Activated CD8-positive, alpha-beta T cell treated with anti-CD3 and anti-CD28 coated beads for 36 hours (primary cell): ENCODE results near the gene FKBP9. TPM values are rescaled to one million over a fixed set of nuclear protein-coding genes. Genes with fewer than 3 reads are reported as not detected.
A peak's percentile ranks its signal among the peaks of the same experiment; 100 is the strongest.

Source experiments
- ATAC-seq: fragments of 200-7000 bp; cut with Tn5 transposase; one replicate; pipeline ENCODE4 v1.10.0; 2021; ENCODE audit warnings: mild to moderate bottlenecking, moderate library complexity
- CTCF ChIA-PET: fragments of 350-600 bp; sonication (Branson Sonifier 250); formaldehyde crosslinking; loops from one replicate; lab custom pipeline; 2021; ENCODE audit warnings: antibody characterized with exemption; lab: Charles Lee
- POLR2A ChIA-PET: fragments of 350-600 bp; sonication (Branson Sonifier 250); formaldehyde crosslinking; loops from one replicate; lab custom pipeline; 2021; ENCODE audit warnings: antibody characterized with exemption; lab: Charles Lee
- DNase-seq: peaks from one replicate; pipeline ENCODE4 v3.0.0-alpha.2; 2020
- H3K27ac Mint-ChIP-seq: one replicate; pipeline ENCODE4 v1.8.0; 2021; ENCODE audit warnings: mild to moderate bottlenecking, mixed read lengths
- H3K27me3 Mint-ChIP-seq: one replicate; pipeline ENCODE4 v1.8.0; 2021; ENCODE audit warnings: mixed read lengths
- H3K36me3 Mint-ChIP-seq: one replicate; pipeline ENCODE4 v1.8.0; 2021; ENCODE audit warnings: low read depth, mixed read lengths
- H3K4me1 Mint-ChIP-seq: one replicate; pipeline ENCODE4 v1.8.0; 2021; ENCODE audit warnings: low read depth, mixed read lengths
- H3K4me3 Mint-ChIP-seq: one replicate; pipeline ENCODE4 v1.8.0; 2021; ENCODE audit warnings: mild to moderate bottlenecking, moderate library complexity, mixed read lengths
- H3K9me3 Mint-ChIP-seq: one replicate; pipeline ENCODE4 v1.8.0; 2021; ENCODE audit warnings: mixed read lengths
- CTCF ChIP-seq: fragments of 200-600 bp; IDR thresholded peaks from one replicate; pipeline ENCODE4 v1.8.0; 2022; ENCODE audit warnings: antibody characterized with exemption, mild to moderate bottlenecking
- intact Hi-C: fragments of 100-400 bp; cut with micrococcal nuclease; formaldehyde crosslinking; loops from one replicate; pipeline ENCODE4 v1.10.0; 2022
- total RNA-seq, 2 experiments: library from RNA; stranded (reverse); gene quantifications; one replicate each; pipeline ENCODE4 v1.2.3, GENCODE V29; 2021

Gene FKBP9
- total RNA-seq, 2 experiments from 2014 or later, result 0.47 TPM; not detected in 1

- peak; percentile 82 for DNase-seq
- Mint-ChIP-seq H3K4me1 (peaks cover 52% of the 10 kb centered on the region), H3K9me3 (no peaks in the 10 kb centered on the region), H3K36me3 (no peaks in the 10 kb centered on the region), H3K27ac (peak overlapping the region; percentile 79), H3K27me3 (no peaks in the 10 kb centered on the region), H3K4me3 (peak overlapping the region; percentile 64)
- intact Hi-C loops, result no loop called here
- CTCF ChIA-PET, result interaction anchor here (0.9 to 2.7 kb wide), 9 partner anchors 12 to 276 kb away, joined by 3 to 16 read pairs (median 4); no protein-coding TSS in a partner anchor
- TF ChIP-seq CTCF, result no peak
- ATAC-seq, result peak; percentile 99
- POLR2A ChIA-PET, result interaction anchor here (1.4 to 2.4 kb wide), 3 partner anchors 11 to 22 kb away, joined by 4 to 14 read pairs (median 7); partner anchors contain the start of gene NT5C3A
Measured at GRCh38 chr7:33040803-33041516, 83.7 kb downstream of the FKBP9 start.

- ChIA-PET CTCF (no interaction called here), POLR2A (no interaction called here)
- Mint-ChIP-seq H3K4me3 (no peak overlapping the region), H3K4me1 (peaks cover 51% of the 10 kb centered on the region), H3K36me3 (no peaks in the 10 kb centered on the region), H3K9me3 (no peaks in the 10 kb centered on the region), H3K27ac (no peak overlapping the region), H3K27me3 (no peaks in the 10 kb centered on the region)
- no peak for TF ChIP-seq CTCF
- DNase-seq (no peak), ATAC-seq (no peak)
- intact Hi-C loops, result no loop called here
Measured at GRCh38 chr7:33041631-33042428, 84.6 kb downstream of the FKBP9 start.

GRCh38 chr7:33043501-33044400 is 86.5 kb downstream of the FKBP9 start:
- peak overlapping the region; percentile 4 for H3K27ac Mint-ChIP-seq
- intact Hi-C loops, result no loop called here
- no peak overlapping the region for H3K4me3 Mint-ChIP-seq
- no peak for TF ChIP-seq CTCF
- H3K36me3 Mint-ChIP-seq, result no peaks in the 10 kb centered on the region
- no peaks in the 10 kb centered on the region for H3K9me3 Mint-ChIP-seq
- ChIA-PET POLR2A (interaction anchor here (1.2 kb wide), 1 partner anchor 153 kb away, joined by 3 read pairs; no protein-coding TSS in a partner anchor), CTCF (interaction anchor here (0.8 to 2.4 kb wide), 5 partner anchors 10 to 198 kb away, joined by 3 to 9 read pairs (median 3); partner anchors contain the start of gene RP9)
- peaks cover 47% of the 10 kb centered on the region for H3K4me1 Mint-ChIP-seq
- ATAC-seq (no peak), DNase-seq (no peak)
- no peaks in the 10 kb centered on the region for H3K27me3 Mint-ChIP-seq

DNA sequence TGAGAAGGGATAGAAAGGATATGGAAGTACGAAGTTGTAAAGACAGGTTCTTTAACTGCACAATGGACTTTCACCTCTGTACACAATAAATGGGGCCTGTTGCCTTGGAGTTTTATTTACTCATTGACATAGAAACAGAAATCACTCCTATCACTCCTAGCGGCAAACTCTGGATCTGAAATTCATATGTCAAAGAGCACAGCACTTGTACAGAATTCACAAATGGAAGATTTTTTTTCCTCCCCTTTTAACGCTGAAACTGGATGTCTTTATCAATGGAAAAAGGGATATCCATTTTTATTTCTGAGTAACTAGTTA is 87.1 kb downstream of the FKBP9 start:
- ChIA-PET CTCF (interaction anchor here (0.8 to 2.4 kb wide), 3 partner anchors 64 to 198 kb away, joined by 3 to 9 read pairs (median 3); partner anchors contain the start of gene RP9), POLR2A (no interaction called here)
- peak overlapping the region; percentile 4 for H3K27ac Mint-ChIP-seq

More for the DNA sequence above, 87.1 kb downstream of the FKBP9 start:
- no peak overlapping the region for H3K4me3 Mint-ChIP-seq
- DNase-seq, result no peak
- intact Hi-C loops, result no loop called here
- no peaks in the 10 kb centered on the region for H3K9me3 Mint-ChIP-seq
- no peaks in the 10 kb centered on the region for H3K27me3 Mint-ChIP-seq
- H3K36me3 Mint-ChIP-seq, result no peaks in the 10 kb centered on the region
- ATAC-seq, result no peak
- no peak for TF ChIP-seq CTCF
- H3K4me1 Mint-ChIP-seq, result peaks cover 42% of the 10 kb centered on the region
